H1 (cell line): ENCODE data around the gene SEC63. TPM values are rescaled to one million over a fixed set of nuclear protein-coding genes. Genes with fewer than 3 reads are reported as not detected.

ENCODE experiments used
- CTCF ChIA-PET: fragments of 300-600 bp; sonication (Branson Sonifier 250); formaldehyde crosslinking; loops from one replicate; lab custom pipeline; 2021; ENCODE audit not compliant: partially characterized antibody; lab: Charles Lee
- POLR2A ChIA-PET: fragments of 300-600 bp; sonication (Branson Sonifier 250); formaldehyde crosslinking; loops from one replicate; lab custom pipeline; 2021; ENCODE audit warnings: inconsistent platforms; ENCODE audit not compliant: partially characterized antibody; lab: Charles Lee
- DNase-seq, 2 experiments: peaks; one replicate each; pipeline versions ENCODE4 v3.0.0 to v3.0.0-alpha.2; 2010 to 2022; ENCODE audit warnings: low spot score in 2 of 2, low read depth in 1 of 2, mixed read lengths in 1 of 2
- FAIRE-seq: peaks from 2 replicates; lab custom pipeline; 2011; peaks lifted over from hg19 to GRCh38; lab: Jason Lieb, UNC
- H2AFZ ChIP-seq: 2 replicates; pipeline ENCODE4 v1.8.1; 2012; ENCODE audit warnings: low read length, inconsistent platforms
- H2AK5ac ChIP-seq: 2 replicates; pipeline ENCODE4 v1.6.1; 2013; ENCODE audit warnings: low read depth, low read length
- H2BK120ac ChIP-seq: replicated peaks from 2 replicates; pipeline ENCODE3; 2013; ENCODE audit warnings: low read depth, low read length, inconsistent platforms
- H2BK12ac ChIP-seq: 2 replicates; pipeline ENCODE4 v1.6.1; 2013; ENCODE audit warnings: low read depth, low read length
- H2BK15ac ChIP-seq: 2 replicates; pipeline ENCODE4 v1.6.1; 2013; ENCODE audit warnings: low read length
- H2BK20ac ChIP-seq: 2 replicates; pipeline ENCODE4 v1.6.1; 2013; ENCODE audit warnings: low read length
- H2BK5ac ChIP-seq: 2 replicates; pipeline ENCODE4 v1.6.1; 2013; ENCODE audit warnings: low read depth, low read length
- H3K14ac ChIP-seq: 2 replicates; pipeline ENCODE4 v1.6.1; 2013; ENCODE audit warnings: inconsistent platforms; ENCODE audit not compliant: insufficient read length
- H3K18ac ChIP-seq: 2 replicates; pipeline ENCODE4 v1.6.1; 2013; ENCODE audit warnings: low read length; ENCODE audit errors: extremely low read depth
- H3K23ac ChIP-seq: 2 replicates; pipeline ENCODE4 v1.6.1; 2013; ENCODE audit warnings: inconsistent platforms; ENCODE audit not compliant: insufficient read length
- H3K23me2 ChIP-seq: 2 replicates; pipeline ENCODE4 v1.6.1; 2013; ENCODE audit warnings: low read depth, low read length
- H3K27ac ChIP-seq: 2 replicates; pipeline ENCODE4 v1.6.1; 2011; ENCODE audit warnings: low read depth, low read length, inconsistent platforms
- H3K27me3 ChIP-seq, 4 experiments: replicated peaks in 1 of 4; 1 replicate in 1 of 4; 2 replicates in 3 of 4; pipeline versions ENCODE4 v1.6.1 to v1.8.1; 2011 to 2013; ENCODE audit warnings: low read length in 3 of 4, mild to moderate bottlenecking in 3 of 4, inconsistent platforms in 2 of 4, mixed read lengths in 2 of 4, moderate library complexity in 1 of 4; ENCODE audit not compliant: control insufficient read depth in 3 of 4, insufficient read depth in 3 of 4; ENCODE audit errors: extremely low read depth in 1 of 4
- H3K36me3 ChIP-seq, 4 experiments: 2 replicates each; pipeline versions ENCODE4 v1.6.1 to v1.8.1; 2011 to 2013; ENCODE audit warnings: mild to moderate bottlenecking in 4 of 4, low read length in 3 of 4, moderate library complexity in 2 of 4, control low read depth in 1 of 4, inconsistent platforms in 1 of 4; ENCODE audit not compliant: insufficient read depth in 4 of 4, control insufficient read depth in 2 of 4
- H3K4ac ChIP-seq: replicated peaks from 2 replicates; pipeline ENCODE3; 2013; ENCODE audit warnings: low read length, low read depth, mixed read lengths, inconsistent platforms; ENCODE audit not compliant: insufficient read length
- H3K4me1 ChIP-seq, 4 experiments: replicated peaks in 1 of 4; 1 replicate in 1 of 4; 2 replicates in 3 of 4; pipeline versions ENCODE4 v1.6.1 to v1.8.1; 2011 to 2013; ENCODE audit warnings: low read length in 3 of 4, inconsistent platforms in 2 of 4, mixed read lengths in 1 of 4; ENCODE audit not compliant: insufficient read depth in 4 of 4, control insufficient read depth in 3 of 4
- H3K4me2 ChIP-seq, 2 experiments: 2 replicates each; pipeline versions ENCODE4 v1.6.1 to v1.8.1; 2011 to 2013; ENCODE audit warnings: low read depth in 2 of 2, low read length in 2 of 2, control low read depth in 1 of 2, inconsistent platforms in 1 of 2, mild to moderate bottlenecking in 1 of 2; ENCODE audit not compliant: insufficient read depth in 1 of 2
- H3K4me3 ChIP-seq, 4 experiments: fragments of 200-600, 300-600 bp in 1 of 4; sonication (generic), shearing (Covaris generic), sonication (Bioruptor Twin) in 1 of 4; 2 replicates each; pipeline versions ENCODE4 v1.5.1 to v1.8.1; 2011 to 2016; ENCODE audit warnings: low read length in 4 of 4, low read depth in 3 of 4, control low read depth in 2 of 4, inconsistent platforms in 2 of 4, mild to moderate bottlenecking in 2 of 4, mixed read lengths in 1 of 4, moderate library complexity in 1 of 4; ENCODE audit not compliant: insufficient read depth in 2 of 4; ENCODE audit errors: extremely low read depth in 1 of 4
- H3K56ac ChIP-seq: replicated peaks from 2 replicates; pipeline ENCODE3; 2013; ENCODE audit warnings: low read depth, mild to moderate bottlenecking, mixed read lengths, low read length, inconsistent platforms; ENCODE audit not compliant: insufficient read length
- H3K79me1 ChIP-seq: 2 replicates; pipeline ENCODE4 v1.6.1; 2013; ENCODE audit warnings: low read depth, low read length, control low read depth
- H3K79me2 ChIP-seq, 2 experiments: 2 replicates each; pipeline versions ENCODE4 v1.6.1 to v1.8.1; 2012 to 2013; ENCODE audit warnings: low read length in 2 of 2, mild to moderate bottlenecking in 2 of 2, inconsistent platforms in 1 of 2; ENCODE audit not compliant: insufficient read depth in 2 of 2, control insufficient read depth in 1 of 2
- H3K9ac ChIP-seq, 4 experiments: replicated peaks in 1 of 4; 1 replicate in 1 of 4; 2 replicates in 3 of 4; pipeline versions ENCODE4 v1.6.1 to v1.8.1; 2011 to 2013; ENCODE audit warnings: low read depth in 3 of 4, low read length in 3 of 4, control low read depth in 2 of 4, mild to moderate bottlenecking in 2 of 4, moderate library complexity in 2 of 4, inconsistent platforms in 1 of 4; ENCODE audit errors: extremely low read depth in 1 of 4
- H3K9me3 ChIP-seq, 2 experiments: 2 replicates each; pipeline versions ENCODE4 v1.6.1 to v1.8.1; 2012 to 2013; ENCODE audit warnings: mild to moderate bottlenecking in 2 of 2, moderate library complexity in 2 of 2, control low read depth in 1 of 2, inconsistent platforms in 1 of 2, low read depth in 1 of 2, low read length in 1 of 2, mixed read lengths in 1 of 2; ENCODE audit not compliant: insufficient read depth in 2 of 2
- H4K20me1 ChIP-seq, 2 experiments: replicated peaks in 1 of 2; 2 replicates each; pipeline versions ENCODE3 to v1.8.1; 2011 to 2013; ENCODE audit warnings: inconsistent platforms in 2 of 2, low read length in 2 of 2, mild to moderate bottlenecking in 1 of 2; ENCODE audit not compliant: insufficient read depth in 2 of 2, control insufficient read depth in 1 of 2
- H4K5ac ChIP-seq: 2 replicates; pipeline ENCODE4 v1.6.1; 2013; ENCODE audit warnings: low read length, low read depth, mixed read lengths, inconsistent platforms; ENCODE audit not compliant: insufficient read length
- H4K8ac ChIP-seq: 2 replicates; pipeline ENCODE4 v1.8.0; 2013; ENCODE audit warnings: mild to moderate bottlenecking, moderate library complexity, low read length, inconsistent platforms; ENCODE audit not compliant: insufficient read depth; ENCODE audit errors: extremely low read depth
- H4K91ac ChIP-seq: replicated peaks from 2 replicates; pipeline ENCODE3; 2013; ENCODE audit warnings: low read length, mixed read lengths, inconsistent platforms; ENCODE audit not compliant: insufficient read length
- E2F6 ChIP-seq: IDR thresholded peaks from 2 replicates; pipeline ENCODE4 v1.6.1; 2012; ENCODE audit warnings: inconsistent platforms
- SIN3A ChIP-seq, 2 experiments: IDR thresholded peaks in 1 of 2; conservative IDR thresholded peaks in 1 of 2; 2 replicates each; pipeline ENCODE4 v1.6.1; 2011 to 2012; ENCODE audit warnings: low read length in 2 of 2, improper control_type of control experiment in 1 of 2, low read depth in 1 of 2, mild to moderate bottlenecking in 1 of 2
- TCF12 ChIP-seq: IDR thresholded peaks from 2 replicates; pipeline ENCODE4 v1.6.1; 2011; ENCODE audit warnings: low read depth, mild to moderate bottlenecking, low read length
- WGBS, 2 experiments: shearing (Covaris generic) in 1 of 2; methylation state at CpG; one replicate each; pipeline versions ENCODE4 v1.1.6 to v1.1.7; 2013 to 2015; ENCODE audit warnings: low lambda C conversion rate in 2 of 2, mixed read lengths in 2 of 2, inconsistent platforms in 1 of 2, low coverage in 1 of 2, missing lambda C conversion rate in 1 of 2; ENCODE audit not compliant: insufficient replicate concordance in 2 of 2, insufficient coverage in 1 of 2, insufficient read length in 1 of 2; ENCODE audit errors: extremely low coverage in 1 of 2, missing lambda C conversion rate in 1 of 2; 5-methylcytosine and 5-hydroxymethylcytosine counted together
- polyA plus RNA-seq, 7 experiments: library from polyadenylated mRNA; depleted of rRNA in 3 of 7; stranded (reverse) in 5 of 7; unstranded in 2 of 7; fragments of >200 nt in 5 of 7; fragments of 200-250 nt in 2 of 7; gene quantifications; 1 replicate in 5 of 7; 2 replicates in 1 of 7; 4 replicates in 1 of 7; pipeline versions ENCODE4 v1.2.1 to v1.2.3, GENCODE V29; 2011 to 2013; ENCODE audit warnings: missing spikeins in 2 of 7, mixed read lengths in 2 of 7
- total RNA-seq: library from RNA; stranded (reverse); fragmentation: NEBNext Ultra II Directional; extraction: Animal tissue kit (Norgen Biotek cat#: 25700); gene quantifications from 2 replicates; pipeline ENCODE4 v1.2.1, GENCODE V29; 2021

Gene SEC63
- total and polyA plus RNA-seq, 2 of the 8 experiments (the other 6 are each of a cell fraction or from before 2014, with no cell fraction given) = 17.3 to 121 TPM

DNA sequence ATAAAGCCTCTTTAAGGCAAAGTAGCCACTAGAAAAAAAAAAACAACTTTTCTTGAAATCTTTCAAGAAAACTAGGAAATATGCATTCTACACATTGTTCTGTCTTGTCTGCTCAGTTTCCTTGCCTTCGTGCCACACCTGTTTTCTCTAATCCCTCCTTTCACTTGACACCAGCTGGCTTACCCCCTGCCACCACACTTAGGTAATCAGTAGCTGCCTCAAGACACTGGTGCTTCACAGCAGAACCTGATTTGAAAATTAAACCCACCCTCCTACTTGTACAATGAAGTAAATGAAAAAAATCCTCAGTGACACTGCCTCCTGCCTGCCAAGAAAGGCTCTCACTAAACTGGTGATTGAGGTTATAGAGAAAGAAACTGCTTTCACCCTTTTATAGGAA, 88.1 kb downstream of the SEC63 start:
- Histone ChIP-seq H3K56ac (no peak overlapping the region), H2BK12ac (no peak overlapping the region), H2BK5ac (no peak overlapping the region), H3K4me1 (peaks cover 0 to 3% (median 1%) of the 10 kb centered on the region in 4 experiments; a peak in 4 of 7 replicates), H3K36me3 (peaks cover 0 to 23% (median under 1%) of the 10 kb centered on the region in 4 experiments; a peak in 3 of 8 replicates), H3K23ac (no peak overlapping the region), H4K8ac (no peak overlapping the region), H3K27me3 (no peaks in the 10 kb centered on the region), H3K18ac (no peak overlapping the region), H2BK15ac (no peak overlapping the region), H4K91ac (no peak overlapping the region), H2BK120ac (no peak overlapping the region), H3K9me3 (no peaks in the 10 kb centered on the region), H3K27ac (no peak overlapping the region), H3K23me2 (no peaks in the 10 kb centered on the region), H3K4ac (no peak overlapping the region), H2AK5ac (no peak overlapping the region), H4K5ac (no peak overlapping the region), H2BK20ac (no peak overlapping the region), H3K4me2 (no peak overlapping the region), H3K79me1 (no peaks in the 10 kb centered on the region), H2AFZ (no peak overlapping the region), H3K9ac (no peak overlapping the region), H3K79me2 (no peaks in the 10 kb centered on the region), H3K4me3 (no peak overlapping the region), H3K14ac (no peak overlapping the region), H4K20me1 (no peaks in the 10 kb centered on the region)
- CTCF ChIA-PET = interaction anchor here (0.8 to 4.6 kb wide), 3 partner anchors 20 to 180 kb away, joined by 3 to 42 read pairs (median 3); no protein-coding TSS in a partner anchor
- FAIRE-seq (peak; percentile 19), DNase-seq (no peak)
- 0% methylated on average over 1 of the region's 1 CpG; no CpG with 5 or more reads in 1 of the 2 experiments for WGBS, 2 experiments
- POLR2A ChIA-PET = no interaction called here
- TF ChIP-seq E2F6 (no peak), TCF12 (0 out of 2 replicates have a peak, but pooled peaks have one; percentile 42), SIN3A (conservative IDR thresholded peaks at IDR 0.05 in 1 of 2, IDR thresholded peaks at IDR 0.05 in 1 of 2; ENCODE audit: low read depth in 1 of 2, low read length in 2 of 2) (0 out of 4 replicates have a peak, but pooled peaks of 1 of the 2 experiments have one; percentile 48)
